Fibroblast of skin of left quadriceps (primary cell): ENCODE data around the gene PLCB1.
A peak's percentile ranks its signal among the peaks of the same experiment; 100 is the strongest.

Experiments used
- DNase-seq, 2 experiments: peaks; one replicate each; pipeline ENCODE4 v3.0.0-alpha.2; 2013; ENCODE audit warnings: low read depth in 2 of 2

PLCB1 gene

GRCh38 chr20:8129211-8129976, 2.7 kb upstream of the PLCB1 start:
- DNase-seq = no peak

GRCh38 chr20:8130840-8131526, 1.1 kb upstream of the PLCB1 start:
- DNase-seq = no peak

- DNase-seq = no peak
Measured at GRCh38 chr20:8132484-8133309, 631 bp downstream of the PLCB1 start.

- DNase-seq = no peak
Measured at GRCh38 chr20:8133310-8133768, 1.3 kb downstream of the PLCB1 start.

GRCh38 chr20:8133851-8134451, 1.9 kb downstream of the PLCB1 start:
- DNase-seq = no peak

GRCh38 chr20:8139899-8140298, 7.8 kb downstream of the PLCB1 start:
- DNase-seq = no peak

- no peak for DNase-seq
Measured at GRCh38 chr20:8143474-8143873, 11.4 kb downstream of the PLCB1 start.

GRCh38 chr20:8144282-8145245, 12.5 kb downstream of the PLCB1 start:
- peak; percentile 49 to 56 for DNase-seq

GRCh38 chr20:8145246-8146168, 13.4 kb downstream of the PLCB1 start:
- no peak for DNase-seq

GRCh38 chr20:8147476-8147875, 15.4 kb downstream of the PLCB1 start:
- DNase-seq = no peak

- no peak for DNase-seq
Measured at GRCh38 chr20:8148501-8148900, 16.4 kb downstream of the PLCB1 start.

GRCh38 chr20:8150591-8150990, 18.5 kb downstream of the PLCB1 start:
- DNase-seq = no peak

GRCh38 chr20:8151372-8151771, 19.3 kb downstream of the PLCB1 start:
- no peak for DNase-seq

GRCh38 chr20:8152183-8152582, 20.1 kb downstream of the PLCB1 start:
- DNase-seq = peak; percentile 35 to 40

GRCh38 chr20:8152847-8153246, 20.8 kb downstream of the PLCB1 start:
- DNase-seq = no peak

- DNase-seq = no peak
Measured at GRCh38 chr20:8153281-8153908, 21.3 kb downstream of the PLCB1 start.

- peak in 1 of 2 experiments; percentile 37 for DNase-seq
Measured at GRCh38 chr20:8154638-8155037, 22.6 kb downstream of the PLCB1 start.

GRCh38 chr20:8155229-8155628, 23.2 kb downstream of the PLCB1 start:
- DNase-seq = no peak

GRCh38 chr20:8155812-8156211, 23.7 kb downstream of the PLCB1 start:
- DNase-seq = no peak
